ENCODE data around the gene COG1.

The COG1 gene

DNA sequence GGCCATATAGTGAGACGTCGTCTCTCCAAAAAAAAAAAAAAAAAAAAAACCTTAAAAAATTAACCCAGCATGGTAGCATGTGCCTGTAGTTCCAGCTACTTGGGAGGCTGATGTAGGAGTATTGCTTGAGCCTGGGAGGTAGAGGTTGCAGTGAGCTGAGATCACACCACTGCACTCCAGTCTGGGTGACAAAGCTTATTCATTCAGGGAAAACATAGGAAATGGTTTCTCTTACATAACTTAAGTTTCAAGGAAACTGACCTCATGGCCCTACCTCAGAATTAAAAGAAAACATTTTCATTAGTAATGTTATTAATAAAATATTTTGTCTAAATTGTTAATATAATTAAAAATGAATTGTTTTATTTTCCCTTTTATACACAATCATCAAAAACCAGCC lies 31.4 kb downstream of the COG1 start:
- no peaks in the 10 kb centered on the region for H3K9me3 ChIP-seq (ENCODE audit: low read length)
- H3K4me2 ChIP-seq (ENCODE audit: low read length): no peak overlapping the region
- H2AFZ ChIP-seq (ENCODE audit: low read length): no peak overlapping the region
- H3K79me2 ChIP-seq (ENCODE audit: insufficient read depth, low read length): peaks cover 40% of the 10 kb centered on the region
- H3F3A ChIP-seq (ENCODE audit: insufficient read depth, low read length): no peaks in the 10 kb centered on the region; the same call in 1 of the 2 replicates
- H3K36me3 ChIP-seq (ENCODE audit: insufficient read depth, low read length): peaks cover 15% of the 10 kb centered on the region; the same call in 1 of the 2 replicates
- H3K27me3 ChIP-seq (ENCODE audit: insufficient read depth, low read length): no peaks in the 10 kb centered on the region
- no peak overlapping the region for H3K9ac ChIP-seq (ENCODE audit: low read length)
- H3K4me3 ChIP-seq (ENCODE audit: low read depth, low read length, poor library complexity, severe bottlenecking): no peak overlapping the region
- no peaks in the 10 kb centered on the region for H4K20me1 ChIP-seq (ENCODE audit: insufficient read depth, low read length)
- peaks cover 26% of the 10 kb centered on the region for H3K4me1 ChIP-seq (ENCODE audit: insufficient read depth, low read length, severe bottlenecking)
- no peak overlapping the region for H3K27ac ChIP-seq (ENCODE audit: low read depth, low read length, poor library complexity, severe bottlenecking)
- TF ChIP-seq CTCF (IDR thresholded peaks at IDR 0.05; ENCODE audit: low read length) (no peak), EZH2 (IDR thresholded peaks at IDR 0.05; ENCODE audit: borderline replicate concordance, low read length) (no peak)
- no peaks in the 10 kb centered on the region for H3K9me2 ChIP-seq (ENCODE audit: low read depth, low read length)

DNA sequence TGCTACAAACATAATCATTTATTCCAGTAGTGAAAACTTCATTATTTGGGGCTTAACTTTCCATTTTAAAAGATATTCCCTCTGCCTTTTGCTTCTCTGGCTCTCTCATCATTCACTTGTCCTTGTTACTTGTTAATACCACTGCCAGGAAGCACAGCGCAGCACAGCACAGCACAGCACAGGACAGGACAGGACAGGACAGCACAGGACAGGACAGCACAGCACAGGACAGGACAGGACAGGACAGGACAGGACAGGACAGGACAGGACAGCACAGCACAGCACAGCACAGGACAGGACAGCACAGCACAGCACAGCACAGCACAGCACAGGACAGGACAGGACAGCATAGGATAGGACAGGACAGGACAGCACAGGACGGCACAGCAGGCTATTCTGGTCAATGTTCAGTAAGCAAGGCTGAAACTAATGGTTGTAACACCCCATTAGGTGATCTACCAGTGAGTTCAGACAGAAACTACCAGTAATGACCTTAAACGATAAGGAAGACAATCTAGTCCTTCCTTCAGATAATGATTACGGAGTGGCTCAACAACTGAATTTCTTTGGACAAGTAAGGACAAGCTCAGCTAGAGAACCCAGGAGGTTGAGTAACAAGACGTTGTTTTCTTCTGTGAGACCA lies 31.9 kb downstream of the COG1 start:
- no peak overlapping the region for H3K4me3 ChIP-seq (ENCODE audit: low read depth, low read length, poor library complexity, severe bottlenecking)
- no peak overlapping the region for H3K9ac ChIP-seq (ENCODE audit: low read length)
- H3K27ac ChIP-seq (ENCODE audit: low read depth, low read length, poor library complexity, severe bottlenecking): no peak overlapping the region
- peaks cover 14% of the 10 kb centered on the region; the same call in 1 of the 2 replicates for H3K36me3 ChIP-seq (ENCODE audit: insufficient read depth, low read length)
- H4K20me1 ChIP-seq (ENCODE audit: insufficient read depth, low read length): no peaks in the 10 kb centered on the region
- no peak overlapping the region for H2AFZ ChIP-seq (ENCODE audit: low read length)
- no peaks in the 10 kb centered on the region for H3K9me3 ChIP-seq (ENCODE audit: low read length)
- H3K9me2 ChIP-seq (ENCODE audit: low read depth, low read length): no peaks in the 10 kb centered on the region
- no peaks in the 10 kb centered on the region; the same call in 1 of the 2 replicates for H3F3A ChIP-seq (ENCODE audit: insufficient read depth, low read length)
- no peak for TF ChIP-seq EZH2 (IDR thresholded peaks at IDR 0.05; ENCODE audit: borderline replicate concordance, low read length)
- no peak for TF ChIP-seq CTCF (IDR thresholded peaks at IDR 0.05; ENCODE audit: low read length)
- no peaks in the 10 kb centered on the region for H3K27me3 ChIP-seq (ENCODE audit: insufficient read depth, low read length)
- peaks cover 26% of the 10 kb centered on the region for H3K4me1 ChIP-seq (ENCODE audit: insufficient read depth, low read length, severe bottlenecking)
- H3K79me2 ChIP-seq (ENCODE audit: insufficient read depth, low read length): peaks cover 42% of the 10 kb centered on the region
- no peak overlapping the region for H3K4me2 ChIP-seq (ENCODE audit: low read length)

GRCh38 chr17:73226556-73227172 lies 33.8 kb downstream of the COG1 start:
- Histone ChIP-seq H3K4me1 (ENCODE audit: insufficient read depth, low read length, severe bottlenecking) (peaks cover 41% of the 10 kb centered on the region), H4K20me1 (ENCODE audit: insufficient read depth, low read length) (no peaks in the 10 kb centered on the region), H3K27me3 (ENCODE audit: insufficient read depth, low read length) (no peaks in the 10 kb centered on the region), H3F3A (ENCODE audit: insufficient read depth, low read length) (no peaks in the 10 kb centered on the region; the same call in 1 of the 2 replicates), H3K9me2 (ENCODE audit: low read depth, low read length) (no peaks in the 10 kb centered on the region), H3K9me3 (ENCODE audit: low read length) (no peaks in the 10 kb centered on the region), H3K4me3 (ENCODE audit: low read depth, low read length, poor library complexity, severe bottlenecking) (no peak overlapping the region), H3K9ac (ENCODE audit: low read length) (no peak overlapping the region), H3K36me3 (ENCODE audit: insufficient read depth, low read length) (peaks cover 14% of the 10 kb centered on the region; the same call in 1 of the 2 replicates), H3K79me2 (ENCODE audit: insufficient read depth, low read length) (peaks cover 61% of the 10 kb centered on the region), H2AFZ (ENCODE audit: low read length) (no peak overlapping the region), H3K4me2 (ENCODE audit: low read length) (no peak overlapping the region), H3K27ac (ENCODE audit: low read depth, low read length, poor library complexity, severe bottlenecking) (no peak overlapping the region)
- no peak for TF ChIP-seq EZH2 (IDR thresholded peaks at IDR 0.05; ENCODE audit: borderline replicate concordance, low read length)
- TF ChIP-seq CTCF (IDR thresholded peaks at IDR 0.05; ENCODE audit: low read length): no peak

Measured in OCI-LY1 (cell line).